K562 (cell line): ENCODE measurements around the gene TNFRSF11A.

Experiments used
- CTCF ChIP-seq, 3 experiments: IDR thresholded peaks in 2 of 3; conservative IDR thresholded peaks in 1 of 3; 2 replicates each; pipeline ENCODE4 v1.5.1; 2011 to 2012; ENCODE audit warnings: low read length in 3 of 3, mild to moderate bottlenecking in 3 of 3, control low read depth in 2 of 3, improper control_type of control experiment in 1 of 3, inconsistent platforms in 1 of 3, low read depth in 1 of 3, mixed read lengths in 1 of 3, moderate library complexity in 1 of 3; ENCODE audit not compliant: insufficient read depth in 2 of 3
- POLR2A ChIP-seq: fragments of 450-650 bp; conservative IDR thresholded peaks from 2 replicates; pipeline ENCODE4 v1.6.1; 2016
- RBM34 ChIP-seq: fragments of 200-400 bp; formaldehyde crosslinking; IDR thresholded peaks from 2 replicates; pipeline ENCODE4 v1.6.1; 2018; ENCODE audit warnings: low read length, borderline replicate concordance; ENCODE audit not compliant: insufficient read depth

GRCh38 chr18:62420151-62420512 is 95.0 kb downstream of the TNFRSF11A start:
- no peak for TF ChIP-seq CTCF (IDR thresholded peaks at IDR 0.05 in 2 of 3, conservative IDR thresholded peaks at IDR 0.05 in 1 of 3; ENCODE audit: insufficient read depth in 2 of 3, low read depth in 1 of 3, low read length in 3 of 3)
- no peak for TF ChIP-seq POLR2A
- TF ChIP-seq RBM34: no peak
